Measurements from ENCODE around the gene XXYLT1.

The XXYLT1 gene

GRCh38 chr3:195226445-195226844 is 44.5 kb downstream of the XXYLT1 start:
- H3K27me3 ChIP-seq (ENCODE audit: insufficient read depth, low read depth), result no peaks in the 10 kb centered on the region
- H4K20me1 ChIP-seq (ENCODE audit: insufficient read depth), result no peaks in the 10 kb centered on the region
- no peak overlapping the region for H3K4me2 ChIP-seq
- H3K4me1 ChIP-seq (ENCODE audit: low read depth, poor library complexity, severe bottlenecking), result no peaks in the 10 kb centered on the region
- H3K27ac ChIP-seq, result no peak overlapping the region
- no peaks in the 10 kb centered on the region for H3K79me2 ChIP-seq (ENCODE audit: insufficient read depth, low read depth)
- H3K36me3 ChIP-seq (ENCODE audit: insufficient read depth), result no peaks in the 10 kb centered on the region
- no peak overlapping the region for H3K4me3 ChIP-seq (IDR thresholded peaks at IDR 0.05; ENCODE audit: insufficient read depth, low read depth, low read length)
- no peak overlapping the region for H3K9ac ChIP-seq
- H2AFZ ChIP-seq (ENCODE audit: low read depth), result no peak overlapping the region
- no peak for TF ChIP-seq CTCF (conservative IDR thresholded peaks at IDR 0.05; ENCODE audit: low read depth, low read length)

DNA sequence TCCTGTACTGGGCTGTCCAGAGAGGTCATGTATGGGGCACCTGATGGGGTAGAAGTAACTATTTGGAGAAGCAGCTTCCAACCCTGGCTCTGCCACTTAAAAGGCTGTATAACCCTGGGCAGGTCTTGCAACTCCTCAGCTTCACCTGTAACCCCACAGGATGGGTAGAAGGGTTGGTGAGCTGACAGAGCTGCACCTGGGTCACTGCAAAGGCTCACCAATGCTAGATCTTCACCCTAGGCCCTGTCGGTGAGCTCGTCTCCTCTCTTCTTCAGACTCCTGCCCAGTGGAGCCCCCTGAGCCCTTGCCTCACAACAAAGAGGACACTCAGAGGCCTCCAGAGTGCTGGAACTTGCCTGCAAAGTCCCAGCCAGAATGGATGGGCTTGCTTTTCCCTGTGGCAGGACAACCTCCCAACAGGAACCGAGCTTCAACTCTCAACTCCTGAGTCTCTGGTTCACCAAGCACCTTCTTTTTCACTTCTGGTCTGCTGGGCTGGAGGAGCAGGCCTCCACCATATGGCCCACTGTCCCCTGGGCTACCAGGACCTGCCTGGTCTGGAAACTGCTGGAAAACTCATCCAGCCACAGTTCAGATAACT is 45.9 kb downstream of the XXYLT1 start:
- no peaks in the 10 kb centered on the region for H3K36me3 ChIP-seq (ENCODE audit: insufficient read depth)
- no peak overlapping the region for H3K9ac ChIP-seq
- no peak overlapping the region for H3K4me2 ChIP-seq
- H3K79me2 ChIP-seq (ENCODE audit: insufficient read depth, low read depth), result no peaks in the 10 kb centered on the region
- H3K4me1 ChIP-seq (ENCODE audit: low read depth, poor library complexity, severe bottlenecking), result no peaks in the 10 kb centered on the region
- H4K20me1 ChIP-seq (ENCODE audit: insufficient read depth), result no peaks in the 10 kb centered on the region
- no peak overlapping the region for H2AFZ ChIP-seq (ENCODE audit: low read depth)
- no peaks in the 10 kb centered on the region for H3K27me3 ChIP-seq (ENCODE audit: insufficient read depth, low read depth)
- H3K4me3 ChIP-seq (IDR thresholded peaks at IDR 0.05; ENCODE audit: insufficient read depth, low read depth, low read length), result no peak overlapping the region
- H3K27ac ChIP-seq, result no peak overlapping the region
- no peak for TF ChIP-seq CTCF (conservative IDR thresholded peaks at IDR 0.05; ENCODE audit: low read depth, low read length)

- Histone ChIP-seq H3K36me3 (ENCODE audit: insufficient read depth) (no peaks in the 10 kb centered on the region), H3K79me2 (ENCODE audit: insufficient read depth, low read depth) (no peaks in the 10 kb centered on the region), H3K4me3 (IDR thresholded peaks at IDR 0.05; ENCODE audit: insufficient read depth, low read depth, low read length) (no peak overlapping the region), H3K9ac (no peak overlapping the region), H2AFZ (ENCODE audit: low read depth) (no peak overlapping the region), H3K4me1 (ENCODE audit: low read depth, poor library complexity, severe bottlenecking) (no peaks in the 10 kb centered on the region), H3K27ac (no peak overlapping the region), H4K20me1 (ENCODE audit: insufficient read depth) (no peaks in the 10 kb centered on the region), H3K27me3 (ENCODE audit: insufficient read depth, low read depth) (no peaks in the 10 kb centered on the region), H3K4me2 (no peak overlapping the region)
- TF ChIP-seq CTCF (conservative IDR thresholded peaks at IDR 0.05; ENCODE audit: low read depth, low read length), result no peak
Observed at GRCh38 chr3:195224156-195224979, 46.6 kb downstream of the XXYLT1 start.

- no peak for TF ChIP-seq CTCF (conservative IDR thresholded peaks at IDR 0.05; ENCODE audit: low read depth, low read length)
- Histone ChIP-seq H3K27me3 (ENCODE audit: insufficient read depth, low read depth) (no peaks in the 10 kb centered on the region), H3K9ac (no peak overlapping the region), H3K4me3 (IDR thresholded peaks at IDR 0.05; ENCODE audit: insufficient read depth, low read depth, low read length) (no peak overlapping the region), H2AFZ (ENCODE audit: low read depth) (no peak overlapping the region), H3K36me3 (ENCODE audit: insufficient read depth) (no peaks in the 10 kb centered on the region), H3K79me2 (ENCODE audit: insufficient read depth, low read depth) (no peaks in the 10 kb centered on the region), H3K27ac (no peak overlapping the region), H4K20me1 (ENCODE audit: insufficient read depth) (no peaks in the 10 kb centered on the region), H3K4me2 (no peak overlapping the region), H3K4me1 (ENCODE audit: low read depth, poor library complexity, severe bottlenecking) (no peaks in the 10 kb centered on the region)
Observed at GRCh38 chr3:195221876-195222617, 48.9 kb downstream of the XXYLT1 start.
